ENCODE results near the gene CLCN1.

Gene CLCN1

DNA sequence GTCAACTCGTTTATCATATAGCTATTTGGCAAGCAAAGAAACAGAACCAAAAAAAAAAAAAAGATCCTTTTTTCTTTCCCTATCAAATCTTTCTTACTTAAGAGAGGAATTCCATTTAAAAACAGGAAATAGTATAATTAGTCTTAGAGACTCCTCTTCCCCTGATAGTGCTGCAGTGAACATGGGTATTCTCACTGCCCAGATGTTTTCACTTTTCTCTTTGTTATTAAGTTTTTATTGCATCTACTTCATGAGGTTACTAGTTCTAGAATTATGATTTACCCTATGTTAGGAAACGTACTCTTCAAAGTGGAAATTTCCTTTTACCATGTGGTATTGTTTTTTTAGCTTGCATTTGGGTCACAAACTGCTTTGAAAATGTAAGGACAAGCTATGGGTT, 19.2 kb upstream of the CLCN1 start:
- no peak for DNase-seq

DNA sequence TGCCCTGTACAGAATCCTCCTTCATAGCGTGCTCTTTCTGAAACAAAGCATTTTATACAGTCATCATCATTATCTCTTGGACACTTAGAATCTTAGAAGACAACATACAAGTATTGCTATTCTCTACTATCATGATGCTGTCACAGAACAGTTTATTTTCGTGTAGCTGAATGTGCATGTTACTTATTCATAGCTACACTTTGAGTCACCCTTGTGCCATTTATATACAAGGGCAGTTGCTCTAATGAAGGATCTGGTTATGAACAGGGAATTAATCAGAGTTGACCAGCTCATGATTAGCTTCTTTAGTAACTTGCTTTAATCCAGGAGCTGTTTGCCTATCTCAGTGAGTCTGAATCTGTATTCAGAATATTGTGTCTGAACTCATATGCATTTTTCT, 16.6 kb upstream of the CLCN1 start:
- DNase-seq = no peak

GRCh38 chr7:143299840-143300239, 16.1 kb upstream of the CLCN1 start:
- DNase-seq = peak; percentile 1

DNA sequence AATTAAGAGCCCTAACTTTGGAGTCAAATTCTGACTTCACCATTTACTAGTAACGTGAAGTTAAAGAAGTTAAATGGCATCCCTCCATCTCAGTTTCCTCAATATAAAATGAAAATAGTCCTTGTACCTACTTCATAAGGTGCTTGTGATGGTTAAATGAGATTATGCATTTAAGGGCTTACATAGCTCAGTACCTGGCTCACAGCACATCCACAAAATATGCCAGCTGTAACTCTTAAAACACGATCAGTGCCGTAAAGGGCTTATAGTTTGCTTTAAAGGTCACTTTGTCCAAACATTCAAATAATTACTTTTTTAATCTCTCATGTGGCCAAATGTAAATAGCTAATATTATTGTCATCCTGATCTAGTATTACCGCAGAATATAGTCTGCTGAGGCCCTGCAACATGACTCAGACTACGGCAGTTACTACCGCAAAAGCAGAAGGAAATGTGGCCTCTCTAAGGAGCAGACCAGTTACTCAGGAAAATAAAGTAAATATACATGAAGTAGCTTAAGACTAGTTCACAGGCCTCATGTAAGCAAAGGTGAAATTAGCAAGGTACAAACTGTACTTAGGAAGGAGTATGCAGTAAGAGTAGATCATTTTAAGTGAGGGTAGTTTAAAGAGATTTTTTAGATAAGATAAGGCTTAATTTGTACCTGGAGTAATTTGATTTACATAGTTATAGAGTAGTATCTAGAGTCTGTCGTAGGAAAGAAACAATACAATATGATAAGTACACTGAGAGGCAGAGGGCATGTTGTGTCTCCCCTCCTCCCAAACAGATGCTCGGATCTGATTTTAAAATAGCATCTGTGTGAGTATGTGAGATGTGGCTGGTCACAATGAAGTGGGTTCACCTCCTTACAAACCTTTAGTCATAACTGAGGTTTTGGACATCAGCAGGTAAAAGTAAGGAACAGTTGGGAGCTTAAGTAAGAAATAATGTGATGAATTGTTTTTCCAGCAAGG, 14.7 kb upstream of the CLCN1 start:
- no peak for DNase-seq

GRCh38 chr7:143303733-143304132, 12.2 kb upstream of the CLCN1 start:
- no peak for DNase-seq

DNA sequence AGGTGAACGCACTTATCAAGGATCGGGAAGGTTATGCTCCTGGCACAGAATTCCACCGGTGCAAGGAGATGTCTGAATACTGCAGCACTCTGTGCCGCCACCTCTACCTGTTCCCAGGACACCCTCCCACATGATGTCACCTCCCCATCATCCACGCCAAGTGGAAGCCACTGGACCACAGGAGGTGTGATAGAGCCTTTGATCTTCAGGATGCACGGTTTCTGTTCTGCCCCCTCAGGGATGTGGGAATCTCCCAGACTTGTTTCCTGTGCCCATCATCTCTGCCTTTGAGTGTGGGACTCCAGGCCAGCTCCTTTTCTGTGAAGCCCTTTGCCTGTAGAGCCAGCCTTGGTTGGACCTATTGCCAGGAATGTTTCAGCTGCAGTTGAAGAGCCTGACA, 11.0 kb upstream of the CLCN1 start:
- no peak for DNase-seq

DNA sequence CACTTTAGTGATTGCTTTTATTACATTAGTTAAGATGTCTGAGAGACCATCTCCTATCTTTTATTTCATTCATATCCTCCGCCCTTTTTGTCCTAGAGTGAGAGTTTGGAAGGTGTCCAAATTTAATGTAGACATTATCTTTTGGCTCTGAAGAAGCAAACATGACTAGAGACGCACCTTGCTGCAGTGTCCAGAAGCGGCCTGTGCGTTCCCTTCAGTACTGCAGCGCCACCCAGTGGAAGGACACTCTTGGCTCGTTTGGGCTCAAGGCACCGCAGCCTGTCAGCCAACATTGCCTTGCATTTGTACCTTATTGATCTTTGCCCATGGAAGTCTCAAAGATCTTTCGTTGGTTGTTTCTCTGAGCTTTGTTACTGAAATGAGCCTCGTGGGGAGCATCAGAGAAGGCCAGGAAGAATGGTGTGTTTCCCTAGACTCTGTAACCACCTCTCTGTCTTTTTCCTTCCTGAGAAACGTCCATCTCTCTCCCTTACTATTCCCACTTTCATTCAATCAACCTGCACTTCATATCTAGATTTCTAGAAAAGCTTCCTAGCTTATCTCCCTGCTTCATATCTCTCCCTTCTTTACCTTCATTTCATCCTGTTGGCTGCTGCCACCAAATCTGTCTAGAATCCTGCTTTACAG, 10.4 kb upstream of the CLCN1 start:
- DNase-seq = no peak

GRCh38 chr7:143308632-143309031, 7.3 kb upstream of the CLCN1 start:
- DNase-seq = no peak

DNA sequence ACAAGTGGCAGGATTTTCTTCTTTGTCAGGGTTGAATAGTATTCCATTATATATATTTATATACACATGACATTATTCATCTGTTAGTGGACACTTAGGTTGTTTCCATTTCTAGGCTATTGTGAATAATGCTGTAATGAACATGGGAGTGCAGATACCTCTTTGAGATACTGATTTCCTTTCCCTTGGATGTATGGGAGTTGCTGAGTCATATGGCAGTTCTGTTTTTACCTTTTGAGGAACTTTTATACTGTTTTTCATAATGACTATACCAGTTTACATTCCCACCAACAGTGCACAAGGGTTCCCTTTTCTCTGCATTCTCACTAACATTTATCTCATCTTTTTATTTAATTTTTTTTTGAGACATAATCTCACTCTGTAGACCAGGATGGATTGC, 1.8 kb upstream of the CLCN1 start:
- no peak for DNase-seq

DNA sequence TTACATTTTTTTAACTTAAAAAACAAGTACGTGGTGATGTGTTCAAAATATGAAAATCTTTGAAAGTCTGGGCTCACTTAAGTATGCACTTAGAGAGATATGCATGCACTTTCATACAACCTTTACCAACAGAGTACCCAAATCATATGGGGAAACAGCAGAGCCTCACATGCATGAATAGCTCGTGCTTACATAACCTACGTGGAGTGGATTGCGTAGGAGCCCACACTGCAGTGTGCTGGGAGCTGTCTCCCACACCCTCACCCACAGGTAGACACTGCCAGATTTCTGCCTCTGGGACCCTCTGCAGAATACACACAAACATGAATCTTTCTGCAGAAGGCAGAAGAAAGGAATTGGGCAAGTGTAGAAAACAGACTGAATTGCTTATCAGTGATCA, 581 bp downstream of the CLCN1 start:
- DNase-seq = no peak

DNA sequence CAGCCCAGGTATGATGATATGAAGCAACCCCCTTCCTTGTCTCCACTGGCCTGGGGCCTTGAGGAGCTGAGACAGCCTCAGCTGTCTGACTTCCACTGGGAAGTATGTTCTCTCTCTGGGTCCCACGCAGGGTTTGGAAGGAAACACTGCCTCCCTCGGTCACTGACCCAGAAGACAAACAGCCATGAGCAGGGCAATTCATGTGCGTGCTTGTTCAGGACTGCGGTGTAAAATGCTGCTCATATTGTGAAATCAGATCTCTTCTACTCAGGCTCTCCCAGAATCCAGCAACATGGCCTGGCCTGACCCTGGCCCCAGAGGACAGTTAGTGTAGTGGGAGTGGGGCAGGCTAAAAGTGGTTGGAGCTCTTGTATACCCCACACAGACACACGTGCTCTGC, 2.8 kb downstream of the CLCN1 start:
- no peak for DNase-seq

DNA sequence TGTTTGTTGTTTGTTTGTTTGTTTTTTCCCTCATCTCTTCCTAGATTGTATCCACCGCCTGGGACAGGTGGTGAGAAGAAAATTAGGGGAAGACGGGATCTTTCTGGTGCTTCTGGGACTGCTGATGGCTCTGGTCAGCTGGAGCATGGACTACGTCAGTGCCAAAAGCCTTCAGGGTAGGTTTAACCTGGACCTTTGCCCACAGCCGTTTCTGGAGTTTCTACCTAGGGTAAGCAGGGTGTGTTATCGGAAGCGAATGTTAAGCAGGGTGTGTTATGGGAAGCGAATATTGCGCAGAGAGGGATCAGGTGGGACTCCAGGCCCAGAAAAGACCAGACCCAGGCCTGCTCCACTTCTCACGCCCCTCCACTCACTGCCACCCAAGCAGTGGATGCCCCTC, 4.7 kb downstream of the CLCN1 start:
- no peak for DNase-seq

- no peak for DNase-seq
Measured at GRCh38 chr7:143321242-143321641, 5.3 kb downstream of the CLCN1 start.

- DNase-seq = no peak
Measured at GRCh38 chr7:143321734-143322133, 5.8 kb downstream of the CLCN1 start.

DNA sequence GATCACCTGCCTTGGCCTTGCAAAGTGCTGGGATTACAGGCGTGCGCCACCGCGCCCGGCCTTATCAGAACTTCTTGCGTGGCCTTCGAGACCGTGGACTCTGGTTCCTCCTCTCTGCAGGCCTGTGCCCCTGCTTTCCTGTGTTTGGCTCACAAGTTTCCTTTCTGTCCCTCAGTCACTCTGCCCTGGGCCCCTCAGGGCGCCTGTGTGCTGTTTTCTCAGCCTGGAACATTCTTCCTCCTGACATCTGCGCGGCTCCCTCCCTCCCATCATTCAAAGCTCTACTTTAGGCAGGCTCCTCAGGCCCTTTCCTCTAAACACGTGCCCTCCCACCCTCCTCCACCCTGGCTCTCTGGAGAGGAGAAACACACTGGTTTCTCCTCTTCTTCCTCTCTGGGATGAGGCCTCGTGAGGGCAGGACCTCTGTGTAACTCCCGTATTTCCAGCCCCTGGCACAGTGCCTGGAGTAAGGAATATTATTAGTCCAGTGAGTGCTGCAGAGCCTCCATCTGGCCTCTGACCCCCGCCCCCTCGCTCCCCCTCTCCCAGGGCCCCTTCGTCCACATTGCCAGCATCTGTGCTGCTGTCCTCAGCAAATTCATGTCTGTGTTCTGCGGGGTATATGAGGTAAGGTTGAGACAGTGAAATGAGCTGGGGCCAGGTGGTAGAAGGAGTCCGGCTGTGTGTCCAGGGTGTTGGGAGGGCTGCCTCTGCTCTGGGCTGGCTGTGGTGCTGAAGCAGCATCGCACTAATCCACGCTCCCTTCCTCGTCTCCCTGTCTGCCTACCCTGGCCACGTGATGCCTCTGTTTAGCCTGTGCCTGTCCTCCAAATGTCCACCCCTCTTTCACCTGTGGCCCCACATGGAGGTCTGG, 7.1 kb downstream of the CLCN1 start:
- no peak for DNase-seq

DNA sequence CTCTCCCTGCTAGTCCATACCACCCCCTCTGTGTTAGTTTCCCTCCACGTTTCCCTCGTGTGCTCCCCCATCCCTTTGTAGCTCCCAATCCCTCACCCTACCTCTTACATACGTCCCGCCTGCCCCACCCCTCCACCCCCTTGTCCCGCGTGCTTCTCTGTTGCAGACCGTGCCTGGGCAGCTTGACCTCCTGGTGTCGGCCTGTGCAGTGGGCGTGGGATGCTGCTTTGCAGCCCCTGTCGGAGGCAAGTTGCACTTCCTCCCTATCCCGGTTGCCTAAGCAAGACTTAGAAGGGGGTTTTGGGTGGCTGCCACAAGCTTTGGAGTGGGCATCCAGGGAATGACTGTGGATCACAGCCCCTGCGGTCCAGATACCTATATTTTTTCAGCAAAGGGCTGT, 7.7 kb downstream of the CLCN1 start:
- DNase-seq = no peak

DNA sequence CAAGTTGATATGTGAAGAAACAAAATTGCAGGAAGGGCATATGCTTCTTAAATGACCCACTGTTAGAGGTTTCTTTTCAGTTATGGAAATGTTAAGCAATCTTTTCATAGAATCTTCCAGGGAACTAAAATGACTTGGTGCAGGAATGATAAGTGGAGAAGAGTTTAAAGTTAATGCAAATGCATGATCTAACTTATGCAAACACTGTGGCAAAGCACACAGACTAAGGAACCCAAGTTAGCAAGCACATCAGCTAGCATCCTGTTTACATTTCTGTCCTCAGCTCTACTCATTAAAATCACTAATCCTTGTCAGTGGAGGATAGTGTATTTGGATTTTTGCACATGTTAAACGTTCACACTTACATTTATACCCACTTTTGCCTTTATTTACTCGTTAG, 9.3 kb downstream of the CLCN1 start:
- no peak for DNase-seq

- no peak for DNase-seq
Measured at GRCh38 chr7:143327903-143328302, 12.0 kb downstream of the CLCN1 start.

GRCh38 chr7:143329471-143330170, 13.7 kb downstream of the CLCN1 start:
- DNase-seq = no peak

DNA sequence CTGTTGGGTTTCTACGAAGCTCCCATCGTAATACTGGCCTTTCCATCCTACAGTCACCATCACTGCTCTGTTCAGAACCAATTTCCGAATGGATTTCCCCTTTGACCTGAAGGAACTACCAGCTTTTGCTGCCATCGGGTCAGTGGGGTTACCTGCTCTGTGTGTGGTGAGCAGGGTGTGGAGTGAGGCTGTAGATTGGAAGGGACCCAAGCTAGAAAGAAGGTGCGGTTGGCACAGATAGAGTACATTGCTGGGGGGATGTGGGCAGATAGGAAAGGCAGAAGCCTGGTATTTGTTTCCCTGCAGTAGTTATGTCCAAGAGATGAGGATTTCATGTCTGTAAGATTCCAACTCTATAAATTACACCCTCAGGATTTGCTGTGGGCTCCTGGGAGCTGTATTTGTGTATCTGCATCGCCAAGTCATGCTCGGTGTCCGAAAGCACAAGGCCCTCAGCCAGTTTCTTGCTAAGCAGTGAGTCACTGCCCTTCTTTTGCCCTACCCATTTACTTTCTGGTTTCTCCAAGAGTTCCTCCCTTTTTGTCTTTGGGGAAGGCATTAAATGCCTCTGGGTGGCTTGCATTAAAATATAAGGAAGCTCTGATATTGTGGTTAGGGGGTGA, 15.4 kb downstream of the CLCN1 start:
- no peak for DNase-seq

GRCh38 chr7:143334244-143334643, 18.3 kb downstream of the CLCN1 start:
- DNase-seq = no peak

- DNase-seq = no peak
Measured at GRCh38 chr7:143337216-143337615, 21.3 kb downstream of the CLCN1 start.
